GM18867 (cell line): ENCODE results near the gene KCTD1.

ENCODE experiments used
- ATAC-seq: cut with Tn5 transposase; IDR thresholded peaks from one replicate; pipeline ENCODE4 v1.9.1; 2021; ENCODE audit warnings: mild to moderate bottlenecking, moderate library complexity; ENCODE audit not compliant: unreplicated experiment

Gene KCTD1

DNA sequence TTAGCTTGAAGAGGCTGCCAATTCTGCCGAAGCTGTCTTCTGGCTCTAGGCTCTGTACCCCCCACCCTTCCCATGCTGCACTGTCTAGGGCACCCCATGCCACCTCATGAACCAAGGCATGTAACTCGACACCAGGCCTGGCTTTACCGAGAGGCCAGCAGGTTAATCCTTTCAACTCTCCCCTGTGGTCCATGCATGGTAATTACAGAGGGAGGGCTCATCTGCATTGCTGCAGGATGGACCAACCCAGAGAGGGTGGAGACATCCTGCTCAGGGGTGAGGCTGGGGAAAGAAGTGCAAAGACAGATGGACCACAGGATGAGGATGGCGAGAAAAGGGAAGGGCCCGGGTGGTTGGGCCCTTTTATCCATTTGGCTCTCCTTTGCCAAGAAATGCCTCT lies 65.8 kb downstream of the KCTD1 start:
- no peak for ATAC-seq

DNA sequence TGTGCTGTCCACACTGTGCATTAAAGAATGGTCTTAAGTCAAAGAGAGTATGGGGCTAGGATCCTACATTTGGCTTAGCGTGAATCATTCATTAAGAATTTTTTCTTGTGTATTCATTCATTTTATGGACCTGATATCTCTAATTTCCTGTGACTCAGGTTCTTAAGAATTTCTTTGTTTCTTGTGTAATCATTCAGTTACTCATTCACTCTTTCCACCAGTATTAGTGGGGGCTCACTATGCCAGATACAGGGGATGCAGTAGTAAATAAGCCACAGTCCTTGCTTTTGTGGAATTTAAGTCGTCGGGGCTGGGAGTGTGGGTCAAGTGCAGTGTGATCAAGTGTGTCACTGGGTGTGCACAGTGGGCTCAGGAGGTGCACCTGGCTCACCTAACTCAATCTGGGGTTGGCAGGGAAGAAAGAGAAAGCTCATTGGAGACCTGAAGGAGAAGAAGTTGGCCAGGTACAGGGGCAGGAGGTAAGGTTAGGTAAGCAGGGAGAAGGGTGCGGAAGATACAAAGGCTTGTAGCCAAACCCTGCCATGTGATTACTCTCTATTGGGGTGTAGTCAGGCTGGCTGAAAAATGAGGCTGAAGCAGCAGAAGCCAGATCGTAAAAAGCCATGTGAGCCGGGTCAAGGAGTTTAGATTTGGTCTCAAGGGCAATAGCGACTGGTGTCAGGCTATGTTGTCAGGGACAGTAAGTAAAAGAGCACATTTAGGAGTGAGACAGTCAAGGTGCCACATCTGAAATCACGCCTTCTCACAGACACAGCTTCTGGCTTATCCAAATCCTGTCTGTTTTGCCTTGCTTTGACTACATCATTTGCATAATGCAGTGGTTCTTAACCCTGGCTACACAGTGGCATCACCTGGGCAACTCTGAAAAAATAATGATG lies 67.2 kb downstream of the KCTD1 start:
- ATAC-seq: peak; percentile 82

DNA sequence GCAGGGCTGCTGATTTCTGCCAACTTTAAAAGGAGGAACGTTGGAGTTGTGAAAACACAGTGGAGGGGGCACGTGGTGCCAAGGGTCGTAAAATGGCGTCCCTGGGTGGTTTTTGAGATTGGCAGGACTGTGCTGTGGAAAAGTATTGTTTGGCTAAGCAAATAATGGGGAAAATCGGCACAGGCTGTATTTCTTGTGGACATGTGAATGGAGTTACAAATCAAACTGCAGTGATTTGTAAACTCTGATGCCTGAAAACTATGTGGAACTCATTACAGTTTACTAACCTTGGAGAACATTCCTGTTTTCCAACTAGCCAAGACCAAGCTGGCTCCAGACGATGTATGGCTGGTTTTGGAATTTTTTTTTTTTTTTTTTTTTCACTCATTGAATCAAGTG lies 68.7 kb downstream of the KCTD1 start:
- no peak for ATAC-seq

DNA sequence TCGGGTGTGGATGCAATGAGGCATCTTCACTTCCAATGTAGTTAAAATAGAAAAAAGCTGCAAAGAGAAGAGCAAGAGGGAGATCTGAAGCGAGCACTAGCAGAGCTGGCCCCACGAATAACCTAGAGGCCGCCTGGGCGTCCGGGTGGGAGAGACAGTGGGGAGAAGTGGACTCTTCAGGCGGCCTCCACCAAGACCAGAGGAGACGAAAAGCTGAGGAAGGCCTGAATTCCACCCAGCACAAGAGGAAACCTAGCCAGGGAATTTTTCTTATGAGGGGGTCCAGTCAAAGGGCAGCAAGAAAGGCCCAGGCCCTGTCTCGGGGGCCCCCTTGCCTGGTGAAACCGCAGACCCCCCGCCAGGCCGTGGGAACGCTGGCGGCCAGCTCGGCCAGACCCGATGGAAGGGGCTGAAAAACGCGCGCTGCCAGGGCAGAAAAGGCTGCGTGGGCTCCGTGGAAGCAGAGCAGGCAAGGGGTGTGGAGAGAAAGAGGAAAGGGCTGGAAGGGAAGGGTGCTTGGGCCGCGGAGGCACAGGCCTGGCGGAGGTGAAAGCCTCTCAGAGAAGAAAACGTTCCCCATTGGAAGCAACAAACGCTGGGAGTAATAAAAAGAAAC lies 69.2 kb downstream of the KCTD1 start:
- ATAC-seq: no peak

DNA sequence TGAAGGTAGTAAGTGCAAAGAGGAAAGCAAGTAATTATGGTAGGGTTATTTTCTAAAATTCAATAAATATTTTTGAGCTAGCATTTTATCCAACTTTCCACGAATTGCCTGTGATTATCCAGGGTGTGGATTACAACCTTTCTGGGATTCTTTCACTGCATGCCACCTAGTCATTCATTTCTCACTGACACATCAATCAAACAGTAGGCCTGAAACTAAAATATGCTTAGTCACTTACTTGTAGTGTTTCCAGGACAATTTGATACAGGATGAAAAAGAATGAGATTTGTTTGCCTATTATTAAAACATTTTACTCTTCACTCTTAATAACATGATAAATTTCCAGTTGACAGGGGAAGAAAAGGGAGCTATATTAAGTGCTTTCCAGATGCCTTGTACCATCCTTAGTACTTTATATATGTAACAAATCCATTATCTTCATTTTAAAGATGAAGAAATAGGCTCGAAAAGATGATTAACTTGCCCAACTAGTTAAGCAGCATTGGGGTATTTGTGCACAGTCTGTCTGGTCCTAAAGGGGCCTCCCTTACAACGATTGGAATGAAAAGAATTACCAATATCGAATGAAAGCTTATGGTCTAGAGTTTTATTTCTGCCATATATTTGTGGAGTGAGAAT lies 70.4 kb downstream of the KCTD1 start:
- no peak for ATAC-seq

DNA sequence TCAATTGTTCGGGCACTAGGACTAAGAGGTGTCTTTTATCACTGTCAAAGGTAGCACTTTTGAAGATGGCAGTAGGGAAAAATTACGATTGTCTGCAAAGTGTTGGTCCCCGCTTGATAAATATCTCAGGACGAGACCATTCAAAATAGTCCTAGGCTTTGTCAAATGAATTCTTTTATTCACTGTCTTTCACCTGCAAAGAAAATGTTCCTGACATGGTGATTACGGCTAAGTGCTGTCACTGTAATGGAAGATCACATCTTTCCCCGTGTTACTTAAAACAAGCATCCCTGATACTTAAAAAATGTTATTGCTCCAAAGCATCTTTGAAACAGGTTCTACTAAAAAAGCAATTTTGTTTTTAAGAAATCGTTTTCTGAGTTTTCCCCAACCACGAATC lies 71.7 kb downstream of the KCTD1 start:
- no peak for ATAC-seq

DNA sequence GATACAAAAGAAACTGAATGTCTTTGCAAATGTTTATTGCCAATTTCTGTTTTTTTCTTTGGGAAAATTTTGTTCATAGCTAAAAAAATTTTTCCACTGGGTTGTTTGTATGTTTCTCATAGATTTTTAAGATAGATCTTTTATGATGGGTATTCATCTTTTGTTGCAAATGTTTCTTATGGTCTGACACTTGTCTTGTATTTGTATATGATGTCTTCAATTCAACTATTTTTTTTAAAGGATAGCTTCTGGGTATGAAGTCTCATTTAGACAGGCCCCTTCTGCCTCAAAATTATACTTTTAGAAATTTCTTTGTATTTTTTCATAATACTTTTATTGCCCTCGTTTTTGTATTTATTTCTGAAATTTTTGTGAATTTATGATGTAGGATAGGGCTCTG lies 73.8 kb downstream of the KCTD1 start:
- ATAC-seq: no peak

DNA sequence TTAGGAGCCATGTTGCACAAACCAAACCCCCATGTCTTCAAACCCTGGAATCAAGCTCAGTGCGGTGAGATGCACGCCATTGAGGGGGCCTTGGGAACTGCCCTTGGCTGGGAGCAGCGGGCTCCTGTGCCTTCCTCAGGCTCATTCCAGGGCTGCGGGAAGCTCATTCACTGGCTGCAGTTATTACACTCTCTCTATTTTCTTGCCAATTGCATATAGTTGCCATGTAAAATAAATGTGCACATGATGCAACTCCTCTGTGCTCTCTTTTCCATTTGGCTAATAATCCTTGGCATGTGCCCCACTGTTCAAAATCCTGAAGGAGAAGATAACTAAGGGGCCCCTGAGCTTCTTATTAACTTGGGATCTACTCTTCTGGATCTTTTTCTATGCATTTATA lies 74.7 kb downstream of the KCTD1 start:
- ATAC-seq: no peak

DNA sequence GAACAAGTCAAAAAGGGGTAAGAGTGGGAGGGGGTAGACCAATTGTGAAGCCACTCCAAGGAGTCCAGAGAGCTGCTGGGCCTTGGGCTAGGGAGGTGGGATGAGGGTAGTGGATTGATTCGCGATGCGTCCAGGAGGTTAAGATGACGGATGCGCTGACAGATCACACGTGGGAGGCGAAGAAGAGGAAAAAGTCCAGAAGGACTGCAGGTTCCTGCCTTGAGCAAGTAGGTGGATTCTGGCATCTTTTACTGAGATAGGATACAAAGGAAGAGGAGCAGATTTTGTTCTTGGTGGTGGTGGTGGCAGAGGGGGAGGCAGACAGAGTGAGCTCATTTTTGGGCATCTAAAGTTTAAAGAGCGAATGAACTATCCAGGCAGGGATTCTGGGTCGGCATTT lies 76.5 kb downstream of the KCTD1 start:
- no peak for ATAC-seq

DNA sequence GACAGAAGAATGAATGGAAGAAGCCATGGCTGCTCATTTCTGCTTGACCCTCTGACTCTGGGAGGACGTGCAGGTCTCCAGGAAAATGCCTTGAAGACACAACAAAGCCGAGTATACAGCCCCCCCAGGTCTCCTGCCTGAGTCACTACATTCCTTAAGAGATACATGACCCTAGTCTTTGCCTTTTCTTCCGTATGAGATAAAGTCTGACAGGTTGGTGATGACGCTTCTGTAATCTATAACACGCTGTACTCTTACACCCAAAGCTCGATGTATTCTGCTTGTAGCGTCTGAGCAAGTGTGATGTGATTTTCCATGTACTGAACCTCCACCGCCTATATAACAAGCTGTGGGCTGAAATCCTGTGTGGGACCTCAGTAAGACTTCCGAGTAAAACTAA lies 77.3 kb downstream of the KCTD1 start:
- no peak for ATAC-seq

DNA sequence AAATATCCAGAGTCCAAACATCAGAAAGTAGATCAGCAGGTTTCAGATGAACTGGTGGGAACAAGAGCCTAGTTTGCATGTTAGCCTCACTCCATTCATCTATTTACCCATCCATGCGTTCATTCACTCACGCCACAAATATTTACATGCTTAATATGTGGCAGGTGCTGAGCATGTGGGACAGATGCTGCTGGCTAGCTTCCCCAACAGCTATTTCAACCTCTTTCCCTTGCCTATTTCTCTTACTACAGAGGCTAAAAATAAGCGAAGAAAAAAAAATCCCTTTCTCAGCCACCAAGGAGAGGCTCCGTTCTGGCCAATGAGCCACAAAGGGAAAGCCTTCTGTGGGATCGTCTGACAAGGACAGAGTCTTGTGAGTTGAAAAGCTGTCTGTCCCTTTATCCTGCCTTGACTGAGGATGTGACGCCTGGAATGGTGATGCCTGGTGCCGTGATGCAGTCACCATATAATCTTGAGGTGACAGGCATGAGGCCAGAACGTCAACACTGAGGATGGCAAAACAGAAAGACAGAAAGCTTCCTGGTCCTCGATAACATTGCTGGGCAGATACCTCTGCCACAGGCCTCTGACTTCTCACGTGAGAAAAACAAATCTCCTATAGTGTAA lies 78.2 kb downstream of the KCTD1 start:
- ATAC-seq: peak; percentile 95

DNA sequence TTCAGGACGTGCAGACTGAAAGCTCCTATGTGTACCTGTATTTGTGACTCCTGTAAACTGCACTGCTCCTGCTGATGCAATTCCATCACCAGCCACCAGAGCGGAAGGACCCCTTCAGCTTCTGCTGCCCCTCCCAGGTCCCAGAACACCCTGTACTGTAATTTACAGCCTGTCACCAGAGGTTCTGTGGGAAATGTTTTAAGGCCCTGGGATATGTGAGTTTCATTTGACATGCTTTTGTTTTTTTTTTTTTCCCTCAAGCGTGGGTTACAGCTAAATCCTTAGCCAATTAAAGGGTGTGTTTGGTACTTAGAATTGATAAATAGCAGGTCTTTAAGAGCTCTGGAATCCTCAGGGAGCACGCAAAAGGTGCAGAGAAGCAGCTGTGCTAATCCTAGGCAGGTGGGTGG lies 79.4 kb downstream of the KCTD1 start:
- ATAC-seq: peak; percentile 66

DNA sequence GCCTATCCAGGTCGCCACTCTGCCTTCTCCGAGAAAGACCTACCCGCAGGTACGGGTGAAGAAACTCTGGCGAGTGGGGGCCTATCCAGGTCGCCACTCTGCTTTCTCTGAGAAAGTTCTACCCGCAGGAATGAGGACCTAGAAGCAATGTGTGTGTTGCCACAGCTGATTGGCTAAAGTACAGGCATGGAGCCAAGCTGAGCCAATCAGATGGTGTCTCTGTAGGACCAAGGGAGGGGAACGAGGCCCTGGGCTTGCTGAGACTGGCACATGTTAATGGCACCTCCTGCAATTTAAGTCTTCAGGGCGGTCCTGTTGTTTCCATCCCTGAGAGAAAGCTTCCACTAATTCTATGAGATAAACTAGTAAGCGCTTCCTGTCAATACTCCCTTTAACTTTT lies 82.3 kb downstream of the KCTD1 start:
- ATAC-seq: no peak

DNA sequence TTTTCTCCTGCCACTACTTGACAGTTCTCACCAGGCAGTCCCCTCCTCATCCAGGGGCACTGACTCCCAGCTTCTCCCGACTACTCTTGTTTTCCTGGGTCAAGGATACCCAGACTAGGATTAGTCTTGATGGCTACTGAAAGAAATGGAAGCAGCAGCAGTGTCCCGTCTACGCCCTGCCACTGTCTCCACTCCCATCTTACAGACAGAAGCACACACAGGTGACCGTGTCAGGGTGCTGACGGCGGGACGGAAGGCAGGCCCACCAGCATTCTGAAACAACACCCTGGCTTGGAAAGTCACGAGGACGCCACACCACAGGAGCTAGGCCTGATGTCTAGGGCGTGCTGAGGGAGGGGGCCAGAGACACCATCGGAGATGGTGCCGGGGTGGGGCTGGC lies 82.9 kb downstream of the KCTD1 start:
- ATAC-seq: no peak

DNA sequence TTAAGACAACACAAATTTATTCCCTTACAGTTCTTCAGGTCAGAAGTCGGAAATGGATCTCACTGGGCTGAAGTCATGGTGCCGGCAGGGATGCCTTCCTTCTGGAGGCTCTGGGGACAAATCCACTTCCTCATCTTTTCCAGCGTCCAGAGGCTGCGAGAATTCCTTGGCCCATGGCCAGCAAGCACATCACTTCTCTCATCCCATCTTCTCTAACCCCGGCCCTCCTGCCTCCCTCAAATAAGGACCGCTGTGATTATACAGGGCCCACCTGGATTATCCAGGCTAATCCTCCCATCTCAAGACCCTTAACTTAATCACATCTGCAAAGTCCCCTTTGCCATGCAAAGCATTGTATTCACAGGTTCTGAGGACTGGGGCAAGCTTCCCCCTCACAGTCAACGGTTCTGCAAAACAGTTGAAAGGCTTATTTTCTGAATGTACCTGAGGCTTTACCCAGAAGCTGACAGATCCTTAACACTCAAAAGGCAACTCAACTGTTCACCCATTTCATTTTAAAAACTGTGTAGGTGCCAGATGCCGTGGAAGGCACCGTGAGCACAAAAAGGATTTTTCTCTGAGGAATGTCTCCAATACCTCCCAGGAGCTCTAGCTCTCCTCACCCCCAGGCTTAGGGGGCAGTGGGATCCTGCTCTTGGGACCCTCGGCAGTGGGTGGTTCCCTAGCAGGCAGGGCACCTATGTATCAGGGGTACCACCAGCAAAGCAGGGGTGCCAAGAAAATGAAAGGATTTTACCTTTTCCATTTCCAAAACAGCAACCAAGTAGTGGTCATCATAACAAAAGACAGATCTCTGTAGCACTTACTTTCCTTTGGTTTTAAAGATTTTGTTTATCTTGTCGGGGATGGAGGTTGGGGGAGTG lies 84.0 kb downstream of the KCTD1 start:
- no peak for ATAC-seq

DNA sequence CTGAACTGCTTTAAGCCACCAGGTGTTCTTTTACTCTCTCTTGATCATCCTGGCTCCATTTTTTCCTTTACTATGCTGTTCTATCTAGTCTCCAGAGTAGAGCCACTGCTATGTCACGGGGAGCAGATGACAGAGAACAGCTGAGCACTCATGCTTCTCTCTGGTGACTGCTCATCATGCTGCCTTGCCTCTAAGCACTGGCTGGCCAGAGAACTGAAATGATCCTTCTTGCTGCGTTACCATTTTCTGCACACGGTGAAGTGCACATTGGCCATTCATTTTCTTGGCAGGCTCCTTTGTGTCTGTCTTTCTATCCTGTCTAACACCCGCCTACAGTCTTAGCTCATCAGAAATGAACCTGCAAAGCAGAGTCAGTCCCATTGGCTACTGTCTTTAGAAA lies 86.0 kb downstream of the KCTD1 start:
- no peak for ATAC-seq

DNA sequence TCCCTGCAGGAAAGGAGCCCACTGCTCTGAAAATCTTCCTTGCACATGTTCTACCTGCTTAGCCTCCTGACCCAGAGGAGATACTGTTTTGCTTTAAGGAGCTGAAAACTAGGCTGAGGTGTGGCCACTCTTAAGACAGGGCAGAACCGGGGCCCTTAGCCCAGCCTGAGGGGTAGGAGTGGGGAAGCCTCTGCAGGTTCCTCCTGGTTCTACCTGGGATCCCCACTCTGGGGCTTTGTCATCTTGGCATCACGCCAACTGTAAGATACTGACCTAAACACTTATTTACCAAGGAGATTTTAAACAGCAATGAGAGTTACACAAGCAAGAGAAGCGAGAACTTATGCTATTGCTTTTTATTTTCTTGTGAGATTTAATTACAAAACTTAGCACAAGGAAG lies 86.9 kb downstream of the KCTD1 start:
- ATAC-seq: no peak

DNA sequence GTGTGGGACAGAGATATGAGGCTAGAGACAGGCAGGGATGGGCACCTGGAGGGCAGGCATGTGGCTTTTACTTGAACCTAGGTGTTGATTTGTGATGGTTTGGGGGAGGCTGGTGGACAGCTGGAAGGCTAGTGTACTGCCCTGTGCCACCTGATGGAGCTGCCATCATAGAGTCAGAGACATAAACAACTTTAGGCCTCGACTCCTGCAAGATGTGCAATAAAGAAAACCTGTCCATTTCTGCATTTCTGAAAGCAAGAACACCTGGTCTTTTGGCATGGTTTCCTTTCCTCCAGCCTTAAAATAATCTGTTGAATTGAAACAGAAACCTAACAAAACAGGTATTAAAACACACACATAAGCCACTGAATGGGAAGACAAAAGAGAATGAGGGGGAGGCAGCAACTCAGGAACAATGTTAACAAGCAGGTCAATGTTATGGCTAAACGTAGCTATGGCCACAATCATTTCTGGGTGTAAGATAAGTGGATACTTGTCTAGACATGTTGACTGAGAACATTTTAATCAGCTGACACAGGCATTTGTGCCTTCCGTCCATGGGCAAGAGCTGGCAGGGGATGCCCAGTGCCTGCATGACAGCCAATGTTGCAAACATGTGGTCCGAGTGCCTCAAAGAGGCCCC lies 87.8 kb downstream of the KCTD1 start:
- peak; percentile 72 for ATAC-seq

DNA sequence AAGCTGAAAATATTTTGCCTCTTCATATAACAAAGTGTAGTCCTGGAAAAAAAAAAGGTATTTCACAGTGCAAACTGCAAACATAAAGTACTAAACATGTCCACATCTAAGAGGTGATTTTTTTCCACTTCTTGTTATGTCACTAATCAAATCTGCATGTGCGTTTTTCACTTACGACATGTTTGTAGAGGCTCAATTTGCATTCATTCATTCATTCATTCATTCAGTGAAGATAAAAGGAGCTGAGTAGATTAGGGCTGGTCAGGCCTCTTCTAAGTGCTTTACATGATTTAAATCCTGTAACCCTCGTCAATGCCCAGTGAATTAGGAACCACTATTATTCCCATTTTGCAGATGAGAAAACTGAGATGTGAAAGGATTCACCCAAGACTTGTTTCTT lies 88.5 kb downstream of the KCTD1 start:
- ATAC-seq: no peak

DNA sequence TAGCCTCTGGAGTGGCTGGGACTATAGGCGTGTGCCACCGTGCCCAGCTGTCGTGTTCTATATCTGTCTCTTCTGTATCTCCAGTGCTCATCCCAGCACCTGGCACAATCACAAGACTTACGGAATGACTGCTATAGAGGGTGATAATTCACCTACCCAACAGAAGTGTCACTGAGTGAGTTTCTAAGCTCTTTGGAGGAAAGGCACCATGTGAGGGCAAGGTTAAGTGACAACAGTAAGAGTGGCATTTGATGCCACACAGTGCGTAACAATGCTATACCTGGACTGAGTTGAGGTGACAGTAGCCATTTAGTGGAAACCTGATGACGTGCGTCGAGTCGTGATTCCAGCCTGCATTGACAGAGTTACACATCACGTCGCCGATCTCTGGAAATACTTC lies 89.0 kb downstream of the KCTD1 start:
- no peak for ATAC-seq
